Activated CD8-positive, alpha-beta T cell treated with anti-CD3 and anti-CD28 coated beads for 36 hours (primary cell): Measurements from ENCODE around the gene NINL. TPM values are rescaled to one million over a fixed set of nuclear protein-coding genes. Genes with fewer than 3 reads are reported as not detected.

Experiments used
- ATAC-seq: fragments of 200-7000 bp; cut with Tn5 transposase; one replicate; pipeline ENCODE4 v1.10.0; 2021; ENCODE audit warnings: mild to moderate bottlenecking, moderate library complexity
- CTCF ChIA-PET: fragments of 350-600 bp; sonication (Branson Sonifier 250); formaldehyde crosslinking; loops from one replicate; lab custom pipeline; 2021; ENCODE audit warnings: antibody characterized with exemption; lab: Charles Lee
- POLR2A ChIA-PET: fragments of 350-600 bp; sonication (Branson Sonifier 250); formaldehyde crosslinking; loops from one replicate; lab custom pipeline; 2021; ENCODE audit warnings: antibody characterized with exemption; lab: Charles Lee
- DNase-seq: peaks from one replicate; pipeline ENCODE4 v3.0.0-alpha.2; 2020
- H3K27ac Mint-ChIP-seq: one replicate; pipeline ENCODE4 v1.8.0; 2021; ENCODE audit warnings: mild to moderate bottlenecking, mixed read lengths
- H3K27me3 Mint-ChIP-seq: one replicate; pipeline ENCODE4 v1.8.0; 2021; ENCODE audit warnings: mixed read lengths
- H3K36me3 Mint-ChIP-seq: one replicate; pipeline ENCODE4 v1.8.0; 2021; ENCODE audit warnings: low read depth, mixed read lengths
- H3K4me1 Mint-ChIP-seq: one replicate; pipeline ENCODE4 v1.8.0; 2021; ENCODE audit warnings: low read depth, mixed read lengths
- H3K4me3 Mint-ChIP-seq: one replicate; pipeline ENCODE4 v1.8.0; 2021; ENCODE audit warnings: mild to moderate bottlenecking, moderate library complexity, mixed read lengths
- H3K9me3 Mint-ChIP-seq: one replicate; pipeline ENCODE4 v1.8.0; 2021; ENCODE audit warnings: mixed read lengths
- intact Hi-C: fragments of 100-400 bp; cut with micrococcal nuclease; formaldehyde crosslinking; loops from one replicate; pipeline ENCODE4 v1.10.0; 2022
- total RNA-seq, 2 experiments: library from RNA; stranded (reverse); gene quantifications; one replicate each; pipeline ENCODE4 v1.2.3, GENCODE V29; 2021
- TF ChIP-seq, protein P1 (sequence below): fragments of 200-600 bp; IDR thresholded peaks from one replicate; pipeline ENCODE4 v1.8.0; 2022; ENCODE audit warnings: antibody characterized with exemption, mild to moderate bottlenecking

Gene NINL
- total RNA-seq, 2 experiments from 2014 or later: 2.3 to 4.1 TPM

DNA sequence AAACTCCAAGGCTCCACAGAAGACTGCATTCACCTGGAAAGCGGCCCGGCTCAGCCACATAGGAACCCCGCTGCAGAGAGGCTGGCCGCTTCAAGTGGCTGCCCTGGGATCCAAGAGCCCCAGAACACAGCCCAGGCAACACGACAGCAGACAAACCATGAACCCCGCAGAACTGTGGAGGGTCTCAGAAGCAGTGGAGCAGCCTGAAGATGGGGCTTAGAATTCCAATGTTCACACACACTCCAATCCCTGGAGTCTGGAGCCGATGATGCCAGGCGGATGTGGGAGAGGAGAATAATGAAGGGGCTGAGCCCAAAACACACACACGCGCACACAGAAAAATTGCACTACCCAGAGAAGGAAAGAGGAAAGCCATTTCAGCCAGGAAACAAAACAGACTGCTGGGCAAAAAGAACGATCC lies 52.4 kb downstream of the NINL start:
- TF ChIP-seq, protein P1, sequence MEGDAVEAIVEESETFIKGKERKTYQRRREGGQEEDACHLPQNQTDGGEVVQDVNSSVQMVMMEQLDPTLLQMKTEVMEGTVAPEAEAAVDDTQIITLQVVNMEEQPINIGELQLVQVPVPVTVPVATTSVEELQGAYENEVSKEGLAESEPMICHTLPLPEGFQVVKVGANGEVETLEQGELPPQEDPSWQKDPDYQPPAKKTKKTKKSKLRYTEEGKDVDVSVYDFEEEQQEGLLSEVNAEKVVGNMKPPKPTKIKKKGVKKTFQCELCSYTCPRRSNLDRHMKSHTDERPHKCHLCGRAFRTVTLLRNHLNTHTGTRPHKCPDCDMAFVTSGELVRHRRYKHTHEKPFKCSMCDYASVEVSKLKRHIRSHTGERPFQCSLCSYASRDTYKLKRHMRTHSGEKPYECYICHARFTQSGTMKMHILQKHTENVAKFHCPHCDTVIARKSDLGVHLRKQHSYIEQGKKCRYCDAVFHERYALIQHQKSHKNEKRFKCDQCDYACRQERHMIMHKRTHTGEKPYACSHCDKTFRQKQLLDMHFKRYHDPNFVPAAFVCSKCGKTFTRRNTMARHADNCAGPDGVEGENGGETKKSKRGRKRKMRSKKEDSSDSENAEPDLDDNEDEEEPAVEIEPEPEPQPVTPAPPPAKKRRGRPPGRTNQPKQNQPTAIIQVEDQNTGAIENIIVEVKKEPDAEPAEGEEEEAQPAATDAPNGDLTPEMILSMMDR: no peak
- H3K4me1 Mint-ChIP-seq: no peaks in the 10 kb centered on the region

DNA sequence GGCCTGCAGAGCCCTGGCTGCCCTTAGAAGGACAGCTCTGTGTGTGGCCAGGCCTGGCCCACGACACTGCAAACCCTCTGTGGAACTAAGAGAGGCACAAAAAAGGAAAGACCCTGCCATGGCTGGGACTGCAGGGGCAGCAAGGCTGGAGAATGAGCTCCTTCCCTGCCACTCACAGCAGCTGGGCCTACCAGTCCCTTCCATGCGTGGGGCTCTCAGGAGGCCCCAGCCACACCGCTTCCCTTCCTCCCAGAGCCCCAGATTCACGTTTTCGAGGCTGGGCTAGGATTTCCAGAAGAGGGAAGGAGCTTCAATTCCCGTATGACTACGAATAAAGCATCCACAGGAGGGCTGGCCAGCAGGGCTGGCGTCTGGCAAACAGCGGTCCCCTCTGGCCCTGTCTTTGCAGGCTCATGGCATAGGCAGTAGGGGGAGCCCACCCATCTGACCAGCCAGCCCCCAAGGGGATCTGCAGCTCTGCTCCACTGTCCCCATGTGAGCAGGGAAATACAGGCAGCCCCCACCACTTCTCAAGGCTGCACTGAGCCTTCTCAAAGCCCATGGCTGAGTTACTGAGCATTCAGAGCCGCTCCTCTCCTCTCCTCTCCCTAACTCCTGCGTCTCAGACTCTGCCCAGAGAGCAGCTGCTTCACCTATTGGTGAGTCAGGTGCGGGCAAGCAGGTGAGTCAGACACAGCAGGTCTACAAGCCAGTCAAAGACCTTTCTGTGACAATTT lies 53.1 kb downstream of the NINL start:
- no peaks in the 10 kb centered on the region for H3K27me3 Mint-ChIP-seq
- ATAC-seq: no peak
- no peaks in the 10 kb centered on the region for H3K36me3 Mint-ChIP-seq
- H3K4me3 Mint-ChIP-seq: no peak overlapping the region
- DNase-seq: no peak
- TF ChIP-seq, protein P1: no peak
- POLR2A ChIA-PET: no interaction called here
- CTCF ChIA-PET: no interaction called here
- no peaks in the 10 kb centered on the region for H3K4me1 Mint-ChIP-seq
- no peak overlapping the region for H3K27ac Mint-ChIP-seq
- H3K9me3 Mint-ChIP-seq: peaks cover 9% of the 10 kb centered on the region
- intact Hi-C loops: no loop called here

More for the DNA sequence above, 52.4 kb downstream of the NINL start:
- intact Hi-C loops: no loop called here
- CTCF ChIA-PET: no interaction called here
- Mint-ChIP-seq H3K27ac (no peak overlapping the region), H3K36me3 (no peaks in the 10 kb centered on the region), H3K27me3 (no peaks in the 10 kb centered on the region), H3K4me3 (no peak overlapping the region), H3K9me3 (peaks cover 9% of the 10 kb centered on the region)
- POLR2A ChIA-PET: no interaction called here
- DNase-seq (no peak), ATAC-seq (no peak)

DNA sequence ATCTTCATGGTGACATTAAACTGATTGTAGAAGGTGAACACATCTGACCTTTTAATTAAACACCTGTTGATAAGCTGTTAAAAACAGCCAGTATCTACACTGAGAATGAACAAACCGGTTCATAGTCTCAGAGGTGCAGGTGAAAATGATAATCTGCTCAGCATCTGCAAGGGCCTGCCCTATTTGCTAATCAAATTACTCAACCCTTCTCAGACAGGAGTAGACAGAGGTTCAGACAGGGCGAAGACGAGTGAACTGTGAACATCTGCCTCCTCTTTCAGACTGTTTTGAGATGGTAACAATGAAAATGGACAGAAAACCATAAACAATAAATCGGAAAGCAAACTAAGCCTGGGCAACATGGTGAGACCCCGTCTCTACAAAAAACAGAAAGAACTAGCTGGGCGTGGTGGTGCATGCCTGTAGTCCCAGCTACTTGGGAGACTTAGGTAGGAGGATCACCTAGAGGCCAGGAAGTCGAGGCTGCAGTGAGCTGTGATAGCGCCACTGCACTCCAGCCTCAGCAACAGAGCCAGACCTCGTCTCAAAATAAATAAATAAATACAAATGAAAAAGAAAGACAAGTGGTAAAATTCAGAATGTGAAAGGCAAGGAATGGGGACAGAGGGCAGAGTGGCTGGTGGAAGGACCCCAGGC lies 55.9 kb downstream of the NINL start:
- intact Hi-C loops: loop anchor here (10.0 kb wide), 1 partner anchor 65 kb away; no protein-coding TSS in a partner anchor
- TF ChIP-seq, protein P1: no peak
- DNase-seq (no peak), ATAC-seq (no peak)
- Mint-ChIP-seq H3K27me3 (no peaks in the 10 kb centered on the region), H3K27ac (no peak overlapping the region), H3K36me3 (peaks cover 2% of the 10 kb centered on the region), H3K4me3 (no peak overlapping the region), H3K9me3 (peaks cover 9% of the 10 kb centered on the region), H3K4me1 (no peaks in the 10 kb centered on the region)
- ChIA-PET CTCF (no interaction called here), POLR2A (no interaction called here)

DNA sequence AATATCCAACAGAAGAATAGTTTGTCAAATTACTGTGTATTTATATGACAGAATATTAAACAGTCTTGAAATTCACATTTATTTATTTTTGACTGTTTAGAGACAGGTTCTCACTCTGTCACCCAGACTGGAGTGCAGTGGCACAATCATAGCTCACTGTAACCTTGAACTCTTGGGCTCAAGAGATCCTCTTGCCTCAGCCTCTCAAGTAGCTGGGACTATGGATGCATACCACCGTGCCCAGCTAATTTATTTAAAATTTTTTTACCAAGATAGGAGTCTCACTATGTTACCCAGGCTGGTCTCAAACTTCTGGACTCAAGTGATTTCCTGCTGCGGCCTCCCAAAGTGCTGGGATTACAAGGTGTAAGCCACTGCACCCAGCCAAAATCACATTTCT lies 57.4 kb downstream of the NINL start:
- CTCF ChIA-PET: no interaction called here
- TF ChIP-seq, protein P1: no peak
- intact Hi-C loops: loop anchor here (10.0 kb wide), 1 partner anchor 63 kb away; no protein-coding TSS in a partner anchor
- H3K36me3 Mint-ChIP-seq: peaks cover 2% of the 10 kb centered on the region
- POLR2A ChIA-PET: no interaction called here
- no peak for ATAC-seq
- no peak for DNase-seq
- H3K4me1 Mint-ChIP-seq: no peaks in the 10 kb centered on the region
- no peak overlapping the region for H3K27ac Mint-ChIP-seq
- H3K9me3 Mint-ChIP-seq: peaks cover 9% of the 10 kb centered on the region
- H3K4me3 Mint-ChIP-seq: no peak overlapping the region
- H3K27me3 Mint-ChIP-seq: no peaks in the 10 kb centered on the region

DNA sequence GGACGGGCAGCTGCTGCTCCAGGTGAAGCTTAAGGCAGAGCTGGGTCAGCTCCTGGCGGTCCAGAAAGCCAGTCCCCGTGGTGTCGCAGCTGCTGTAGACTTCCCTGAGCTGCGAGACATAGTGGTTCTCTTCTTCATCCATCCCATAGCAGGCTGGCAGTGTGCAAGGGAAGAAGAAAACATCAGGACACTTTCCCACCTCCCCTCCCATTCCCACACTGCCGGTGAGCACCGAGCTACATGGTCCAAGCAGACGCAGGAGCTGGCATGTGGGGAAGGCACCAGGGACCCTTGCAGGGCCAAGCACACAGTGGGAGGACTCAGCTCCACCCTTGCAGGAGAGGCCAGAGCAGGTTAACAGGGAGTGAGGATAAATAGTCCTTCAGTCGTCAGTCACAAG lies 58.9 kb downstream of the NINL start:
- H3K36me3 Mint-ChIP-seq: peaks cover 2% of the 10 kb centered on the region

More for the DNA sequence above, 58.9 kb downstream of the NINL start:
- TF ChIP-seq, protein P1: no peak
- CTCF ChIA-PET: no interaction called here
- intact Hi-C loops: loop anchor here (10.0 kb wide), 1 partner anchor 62 kb away; no protein-coding TSS in a partner anchor
- POLR2A ChIA-PET: no interaction called here
- no peaks in the 10 kb centered on the region for H3K4me1 Mint-ChIP-seq
- ATAC-seq (no peak), DNase-seq (no peak)
- H3K27me3 Mint-ChIP-seq: no peaks in the 10 kb centered on the region
- no peak overlapping the region for H3K4me3 Mint-ChIP-seq
- H3K27ac Mint-ChIP-seq: no peak overlapping the region
- H3K9me3 Mint-ChIP-seq: peaks cover 9% of the 10 kb centered on the region
